CD4-positive, alpha-beta T cell treated with Interleukin-6 at 100 ng/mL for 8 hours (primary cell): ENCODE results near the gene SFXN2.
"Not testable (repeated sequence)": the region's sequence is repeated elsewhere in the genome, so short reads cannot be mapped to it uniquely, and the experiment has no call there.

Experiments
- DNase-seq: peaks from one replicate; pipeline ENCODE4 v3.0.0-alpha.2; 2020; ENCODE audit warnings: mixed read lengths, low spot score

SFXN2 gene

GRCh38 chr10:102752934-102753664 is 38.7 kb downstream of the SFXN2 start:
- no peak for DNase-seq

GRCh38 chr10:102753718-102754117 is 39.3 kb downstream of the SFXN2 start:
- no peak for DNase-seq

GRCh38 chr10:102757323-102757722 is 42.9 kb downstream of the SFXN2 start:
- DNase-seq, result no peak

- DNase-seq, result no peak
These were observed 44.0 kb downstream of the SFXN2 start for GRCh38 chr10:102758240-102758932.

GRCh38 chr10:102758933-102759262 is 44.5 kb downstream of the SFXN2 start:
- not testable (repeated sequence) for DNase-seq

- no peak for DNase-seq
These were observed 45.2 kb downstream of the SFXN2 start for GRCh38 chr10:102759497-102760210.

- no peak for DNase-seq
These were observed 47.5 kb downstream of the SFXN2 start for GRCh38 chr10:102761981-102762380.

GRCh38 chr10:102762401-102763015 is 48.1 kb downstream of the SFXN2 start:
- DNase-seq, result no peak

GRCh38 chr10:102763037-102763607 is 48.7 kb downstream of the SFXN2 start:
- DNase-seq, result no peak

GRCh38 chr10:102764470-102765161 is 50.2 kb downstream of the SFXN2 start:
- DNase-seq, result no peak

GRCh38 chr10:102765336-102765735 is 50.9 kb downstream of the SFXN2 start:
- no peak for DNase-seq

- no peak for DNase-seq
These were observed 53.2 kb downstream of the SFXN2 start for GRCh38 chr10:102767428-102768160.

- DNase-seq, result no peak
These were observed 55.1 kb downstream of the SFXN2 start for GRCh38 chr10:102769375-102770107.

GRCh38 chr10:102770108-102770482 is 55.7 kb downstream of the SFXN2 start:
- DNase-seq, result no peak

GRCh38 chr10:102770792-102771191 is 56.4 kb downstream of the SFXN2 start:
- no peak for DNase-seq

GRCh38 chr10:102773320-102773719 is 58.9 kb downstream of the SFXN2 start:
- no peak for DNase-seq

- no peak for DNase-seq
These were observed 59.5 kb downstream of the SFXN2 start for GRCh38 chr10:102773986-102774385.

GRCh38 chr10:102775201-102775934 is 60.9 kb downstream of the SFXN2 start:
- no peak for DNase-seq

GRCh38 chr10:102775935-102776669 is 61.7 kb downstream of the SFXN2 start:
- no peak for DNase-seq
